GM21576 (cell line): ENCODE data around the gene TP53BP2.
"Not testable (repeated sequence)": the region's sequence is repeated elsewhere in the genome, so short reads cannot be mapped to it uniquely, and the experiment has no call there.

Experiments
- ATAC-seq: cut with Tn5 transposase; IDR thresholded peaks from one replicate; pipeline ENCODE4 v1.9.1; 2021; ENCODE audit warnings: mild to moderate bottlenecking, moderate library complexity; ENCODE audit not compliant: unreplicated experiment

TP53BP2 gene

GRCh38 chr1:223845810-223846682 is at the start of gene TP53BP2:
Gene TP53BP2 (minus strand): TSS chr1:223845947. CDS start chr1:223845680, 267 bp downstream.
- peak; percentile 66 for ATAC-seq

GRCh38 chr1:223890494-223890893 is 44.7 kb upstream of the TP53BP2 start:
- ATAC-seq, result not testable (repeated sequence)

- ATAC-seq, result not testable (repeated sequence)
These were observed 43.6 kb upstream of the TP53BP2 start for GRCh38 chr1:223889319-223889718.

GRCh38 chr1:223887747-223888418 is 42.1 kb upstream of the TP53BP2 start:
- ATAC-seq, result no peak

GRCh38 chr1:223886516-223886921 is 40.8 kb upstream of the TP53BP2 start:
- no peak for ATAC-seq

GRCh38 chr1:223885614-223886013 is 39.9 kb upstream of the TP53BP2 start:
- no peak for ATAC-seq

GRCh38 chr1:223878598-223879325 is 33.0 kb upstream of the TP53BP2 start:
- ATAC-seq, result no peak

GRCh38 chr1:223877804-223878203 is 32.1 kb upstream of the TP53BP2 start:
- no peak for ATAC-seq

GRCh38 chr1:223876590-223876989 is 30.8 kb upstream of the TP53BP2 start:
- no peak for ATAC-seq

GRCh38 chr1:223873044-223873443 is 27.3 kb upstream of the TP53BP2 start:
- ATAC-seq, result no peak

GRCh38 chr1:223872308-223872901 is 26.7 kb upstream of the TP53BP2 start:
- ATAC-seq, result no peak

- ATAC-seq, result no peak
These were observed 25.1 kb upstream of the TP53BP2 start for GRCh38 chr1:223870617-223871574.

GRCh38 chr1:223864599-223865368 is 19.0 kb upstream of the TP53BP2 start:
- not testable (repeated sequence) for ATAC-seq

- no peak for ATAC-seq
These were observed 18.3 kb upstream of the TP53BP2 start for GRCh38 chr1:223864084-223864483.

GRCh38 chr1:223861904-223862303 is 16.2 kb upstream of the TP53BP2 start:
- no peak for ATAC-seq

GRCh38 chr1:223860051-223860622 is 14.4 kb upstream of the TP53BP2 start:
- ATAC-seq, result no peak

GRCh38 chr1:223859058-223859457 is 13.3 kb upstream of the TP53BP2 start:
- no peak for ATAC-seq

GRCh38 chr1:223856386-223856785 is 10.6 kb upstream of the TP53BP2 start:
- ATAC-seq, result no peak

- ATAC-seq, result no peak
These were observed 8.0 kb upstream of the TP53BP2 start for GRCh38 chr1:223853748-223854147.
